Smooth muscle cell (in vitro differentiated cells): ENCODE data around the gene SOX15. TPM values are rescaled to one million over a fixed set of nuclear protein-coding genes. Genes with fewer than 3 reads are reported as not detected.

Experiments
- DNase-seq: peaks from one replicate; lab custom pipeline; 2025; ENCODE audit not compliant: unreplicated experiment; lab: John Stamatoyannopoulos, UW
- H2AFZ ChIP-seq: fragments of 200-600 bp; sonication (generic); 2 replicates; pipeline ENCODE4 v1.6.0; 2016; ENCODE audit warnings: antibody characterized with exemption, low read depth, mild to moderate bottlenecking
- H3F3A ChIP-seq: fragments of 200-600 bp; sonication (generic); 2 replicates; pipeline ENCODE4 v1.6.0; 2017; ENCODE audit warnings: antibody characterized with exemption, low read depth
- H3K27ac ChIP-seq: fragments of 200-600 bp; sonication (generic); 2 replicates; pipeline ENCODE4 v1.5.1; 2016; ENCODE audit warnings: low read depth, mild to moderate bottlenecking
- H3K27me3 ChIP-seq: fragments of 200-600 bp; sonication (generic); 2 replicates; pipeline ENCODE4 v1.6.1; 2016; ENCODE audit warnings: low read depth, mild to moderate bottlenecking
- H3K36me3 ChIP-seq: fragments of 200-600 bp; sonication (generic); 2 replicates; pipeline ENCODE4 v1.5.1; 2016; ENCODE audit warnings: low read depth
- H3K4me1 ChIP-seq: fragments of 200-600 bp; sonication (generic); 2 replicates; pipeline ENCODE4 v1.5.1; 2016; ENCODE audit warnings: low read depth
- H3K4me2 ChIP-seq: fragments of 200-600 bp; sonication (generic); 2 replicates; pipeline ENCODE4 v1.6.0; 2016; ENCODE audit warnings: mild to moderate bottlenecking
- H3K4me3 ChIP-seq: fragments of 200-600 bp; sonication (generic); 2 replicates; pipeline ENCODE4 v1.5.1; 2016; ENCODE audit warnings: mild to moderate bottlenecking
- H3K79me2 ChIP-seq: fragments of 200-600 bp; sonication (generic); 2 replicates; pipeline ENCODE4 v1.6.0; 2016; ENCODE audit warnings: low read depth, mild to moderate bottlenecking
- H3K9ac ChIP-seq: fragments of 200-600 bp; sonication (generic); 2 replicates; pipeline ENCODE4 v1.6.0; 2016; ENCODE audit warnings: low read depth
- H3K9me3 ChIP-seq: fragments of 200-600 bp; sonication (generic); replicated peaks from 2 replicates; pipeline ENCODE4 v1.5.1; 2016; ENCODE audit warnings: low read depth
- H4K20me1 ChIP-seq: fragments of 200-600 bp; sonication (generic); 2 replicates; pipeline ENCODE4 v1.6.0; 2016; ENCODE audit warnings: low read depth
- CTCF ChIP-seq: fragments of 200-600 bp; sonication (generic); IDR thresholded peaks from 2 replicates; pipeline ENCODE4 v1.5.1; 2017; ENCODE audit warnings: borderline replicate concordance, mild to moderate bottlenecking, antibody characterized with exemption; ENCODE audit not compliant: insufficient read depth, poor library complexity, severe bottlenecking
- WGBS: methylation state at CpG from one replicate; pipeline ENCODE4 v1.1.7; 2016; ENCODE audit warnings: low lambda C conversion rate; 5-methylcytosine and 5-hydroxymethylcytosine counted together
- polyA plus RNA-seq: library from polyadenylated mRNA; unstranded; fragments of >200 nt; fragmentation: Nextera tagmentation; extraction: Ambion mirVana; gene quantifications from 2 replicates; pipeline ENCODE4 v1.2.1, GENCODE V29; 2016
- total RNA-seq: library from RNA; depleted of rRNA; stranded (reverse); fragments of >200 nt; gene quantifications from 2 replicates; pipeline ENCODE4 v1.2.3, GENCODE V29; 2014

SOX15 gene
- total and polyA plus RNA-seq, 2 experiments from 2014 or later = 7.3 to 16.1 TPM

GRCh38 chr17:7618608-7619007, 28.7 kb upstream of the SOX15 start:
- 91% methylated on average over 5 of the region's 5 CpGs for WGBS
- Histone ChIP-seq H3K79me2 (peaks cover 5% of the 10 kb centered on the region), H4K20me1 (peaks cover 5% of the 10 kb centered on the region), H3K4me2 (no peak overlapping the region), H3K4me1 (peaks cover 2% of the 10 kb centered on the region), H3K4me3 (no peak overlapping the region), H3K36me3 (no peaks in the 10 kb centered on the region), H2AFZ (no peak overlapping the region), H3K9me3 (no peaks in the 10 kb centered on the region), H3K9ac (no peak overlapping the region), H3K27me3 (no peaks in the 10 kb centered on the region), H3K27ac (no peak overlapping the region), H3F3A (no peaks in the 10 kb centered on the region)
- no peak for TF ChIP-seq CTCF
- DNase-seq = no peak

GRCh38 chr17:7615265-7615747, 25.4 kb upstream of the SOX15 start:
- H3K4me3 ChIP-seq = peak overlapping the region; percentile 55
- no peaks in the 10 kb centered on the region for H3F3A ChIP-seq
- no peak for TF ChIP-seq CTCF
- peaks cover 38% of the 10 kb centered on the region for H3K79me2 ChIP-seq
- 8% methylated on average over 28 of the region's 28 CpGs for WGBS
- no peaks in the 10 kb centered on the region for H3K27me3 ChIP-seq
- H4K20me1 ChIP-seq = peaks cover 38% of the 10 kb centered on the region
- no peak for DNase-seq
- peak overlapping the region; percentile 83 for H3K4me2 ChIP-seq
- no peak overlapping the region for H3K9ac ChIP-seq
- no peaks in the 10 kb centered on the region for H3K36me3 ChIP-seq
- peak overlapping the region; percentile 47 for H2AFZ ChIP-seq
- no peaks in the 10 kb centered on the region for H3K9me3 ChIP-seq
- H3K4me1 ChIP-seq = peaks cover 18% of the 10 kb centered on the region
- peak overlapping the region; percentile 65 for H3K27ac ChIP-seq

GRCh38 chr17:7614425-7615264, 24.8 kb upstream of the SOX15 start, which contains the start of gene FXR2:
FXR2 (minus strand) TSS chr17:7614897; CDS start chr17:7614532, 365 bp downstream.
- H2AFZ ChIP-seq = peak within 1 kb of the TSS; percentile 47
- peaks cover 18% of the 10 kb centered on the region for H3K4me1 ChIP-seq
- WGBS = 2% methylated on average over 50 of the region's 93 CpGs

More at GRCh38 chr17:7614425-7615264, 24.8 kb upstream of the SOX15 start, which contains the start of gene FXR2:
- peak; percentile 100 for DNase-seq
- Histone ChIP-seq H3K79me2 (peaks cover 43% of the 10 kb centered on the region), H3K27me3 (no peaks in the 10 kb centered on the region), H3K4me3 (peak within 1 kb of the TSS; percentile 58), H4K20me1 (peaks cover 43% of the 10 kb centered on the region), H3K9me3 (no peaks in the 10 kb centered on the region), H3K9ac (peak within 1 kb of the TSS; percentile 83), H3K27ac (peak within 1 kb of the TSS; percentile 68), H3K36me3 (no peaks in the 10 kb centered on the region), H3K4me2 (peak within 1 kb of the TSS; percentile 88), H3F3A (no peaks in the 10 kb centered on the region)
- TF ChIP-seq CTCF = peak; percentile 43
